ENCODE measurements around the gene KIF3C.
"Not testable (repeated sequence)": the region's sequence is repeated elsewhere in the genome, so short reads cannot be mapped to it uniquely, and the experiment has no call there.

The KIF3C gene

GRCh38 chr2:25972049-25972823 is 10.1 kb downstream of the KIF3C start:
- no peak for TF ChIP-seq CTCF (conservative IDR thresholded peaks at IDR 0.05)
- no peak overlapping the region for H3K27ac ChIP-seq

- no peak for TF ChIP-seq CTCF (conservative IDR thresholded peaks at IDR 0.05)
- no peak overlapping the region for H3K27ac ChIP-seq
These were observed 10.7 kb downstream of the KIF3C start for GRCh38 chr2:25971596-25971995.

GRCh38 chr2:25966531-25967270 is 15.6 kb downstream of the KIF3C start:
- peak overlapping the region; percentile 93 for H3K27ac ChIP-seq
- peak; percentile 75 for TF ChIP-seq CTCF (conservative IDR thresholded peaks at IDR 0.05)

GRCh38 chr2:25964891-25965290 is 17.4 kb downstream of the KIF3C start:
- TF ChIP-seq CTCF (conservative IDR thresholded peaks at IDR 0.05), result no peak
- H3K27ac ChIP-seq, result peak overlapping the region; percentile 93

GRCh38 chr2:25960920-25961319 is 21.4 kb downstream of the KIF3C start:
- no peak overlapping the region for H3K27ac ChIP-seq
- no peak for TF ChIP-seq CTCF (conservative IDR thresholded peaks at IDR 0.05)

GRCh38 chr2:25960396-25960795 is 21.9 kb downstream of the KIF3C start:
- H3K27ac ChIP-seq, result no peak overlapping the region
- no peak for TF ChIP-seq CTCF (conservative IDR thresholded peaks at IDR 0.05)

GRCh38 chr2:25958611-25959010 is 23.7 kb downstream of the KIF3C start:
- not testable (repeated sequence) for H3K27ac ChIP-seq

GRCh38 chr2:25957743-25958142 is 24.6 kb downstream of the KIF3C start:
- no peak overlapping the region for H3K27ac ChIP-seq
- no peak for TF ChIP-seq CTCF (conservative IDR thresholded peaks at IDR 0.05)

Data from VCaP (cell line).